Neural progenitor cell (in vitro differentiated cells): ENCODE results near the gene MGST2. TPM values are rescaled to one million over a fixed set of nuclear protein-coding genes. Genes with fewer than 3 reads are reported as not detected.

Experiments used
- DNase-seq: peaks from one replicate; pipeline ENCODE4 v3.0.0-alpha.2; 2016; ENCODE audit warnings: low spot score
- H2AFZ ChIP-seq: fragments of 200-600 bp; sonication (generic); replicated peaks from 2 replicates; pipeline ENCODE4 v1.6.1; 2016; ENCODE audit warnings: antibody characterized with exemption
- H3F3A ChIP-seq: fragments of 200-600 bp; sonication (generic); 2 replicates; pipeline ENCODE4 v1.6.1; 2016; ENCODE audit warnings: antibody characterized with exemption, low read depth
- H3K27ac ChIP-seq: fragments of 200-600 bp; sonication (generic); 2 replicates; pipeline ENCODE4 v1.5.1; 2016; ENCODE audit warnings: mild to moderate bottlenecking
- H3K27me3 ChIP-seq: fragments of 200-600 bp; sonication (generic); 2 replicates; pipeline ENCODE4 v1.6.1; 2016; ENCODE audit warnings: mild to moderate bottlenecking, moderate library complexity
- H3K36me3 ChIP-seq: fragments of 200-600 bp; sonication (generic); 2 replicates; pipeline ENCODE4 v1.5.1; 2016
- H3K4me1 ChIP-seq: fragments of 200-600 bp; sonication (generic); 2 replicates; pipeline ENCODE4 v1.6.1; 2016; ENCODE audit warnings: mixed run types
- H3K4me2 ChIP-seq: fragments of 200-600 bp; sonication (generic); 2 replicates; pipeline ENCODE4 v1.6.1; 2016
- H3K4me3 ChIP-seq: fragments of 200-600 bp; sonication (generic); 2 replicates; pipeline ENCODE4 v1.5.1; 2016
- H3K79me2 ChIP-seq: fragments of 200-600 bp; sonication (generic); 2 replicates; pipeline ENCODE4 v1.6.1; 2016; ENCODE audit warnings: low read depth
- H3K9ac ChIP-seq: fragments of 200-600 bp; sonication (generic); 2 replicates; pipeline ENCODE4 v1.6.1; 2016
- H3K9me3 ChIP-seq: fragments of 200-600 bp; sonication (generic); 2 replicates; pipeline ENCODE4 v1.5.1; 2016; ENCODE audit warnings: low read depth
- H4K20me1 ChIP-seq: fragments of 200-600 bp; sonication (generic); 2 replicates; pipeline ENCODE4 v1.6.1; 2016; ENCODE audit warnings: low read depth
- H3K27ac Mint-ChIP-seq: 3 replicates; pipeline ENCODE4 v1.8.0; 2021; ENCODE audit warnings: mixed read lengths
- H3K27me3 Mint-ChIP-seq: 2 replicates; pipeline ENCODE4 v1.8.0; 2022; ENCODE audit warnings: low read depth, mild to moderate bottlenecking, inconsistent platforms, moderate library complexity, mixed read lengths; ENCODE audit not compliant: insufficient read depth
- H3K36me3 Mint-ChIP-seq: 3 replicates; pipeline ENCODE4 v1.8.0; 2021; ENCODE audit warnings: mixed read lengths
- H3K4me1 Mint-ChIP-seq: 3 replicates; pipeline ENCODE4 v1.8.0; 2021; ENCODE audit warnings: mixed read lengths
- H3K4me3 Mint-ChIP-seq: 3 replicates; pipeline ENCODE4 v1.8.0; 2021; ENCODE audit warnings: mild to moderate bottlenecking, moderate library complexity, mixed read lengths
- H3K9me3 Mint-ChIP-seq: 3 replicates; pipeline ENCODE4 v1.8.0; 2020; ENCODE audit warnings: mixed read lengths
- EZH2 ChIP-seq: fragments of 200-600 bp; sonication (generic); IDR thresholded peaks from 2 replicates; pipeline ENCODE4 v1.6.1; 2017; ENCODE audit warnings: antibody characterized with exemption, mild to moderate bottlenecking, moderate library complexity
- EZH2phosphoT487 ChIP-seq: fragments of 200-600 bp; sonication (generic); IDR thresholded peaks from 2 replicates; pipeline ENCODE4 v1.6.1; 2017; ENCODE audit warnings: antibody characterized with exemption
- total RNA-seq: library from RNA; depleted of rRNA; stranded (reverse); fragments of >200 nt; gene quantifications from 2 replicates; pipeline ENCODE4 v1.2.3, GENCODE V29; 2015; ENCODE audit warnings: low replicate concordance
- TF ChIP-seq, protein P1 (sequence below): fragments of 200-600 bp; sonication (generic); IDR thresholded peaks from 2 replicates; pipeline ENCODE4 v1.5.1; 2017; ENCODE audit warnings: antibody characterized with exemption, mild to moderate bottlenecking

Gene MGST2
- total RNA-seq, 1 donor from 2014 or later, result 4.4 TPM

DNA sequence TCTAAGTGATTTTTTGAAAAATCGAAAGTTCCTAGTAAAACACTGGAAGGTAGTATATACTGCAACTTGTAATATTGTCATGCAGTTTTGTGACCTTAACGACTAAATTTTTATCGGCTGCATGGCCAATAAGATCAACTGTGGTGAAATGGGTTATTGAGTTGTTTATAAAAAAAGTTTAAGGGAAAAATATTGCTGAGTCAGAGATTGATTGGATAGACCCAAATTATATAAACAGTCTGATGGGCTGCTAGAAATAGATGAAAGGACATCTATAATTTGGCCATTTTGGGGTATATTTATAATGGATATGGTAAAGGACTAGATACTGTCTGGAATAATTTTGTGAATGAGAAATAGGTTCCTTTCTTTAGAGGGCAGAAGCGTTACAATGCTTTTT is 56.2 kb downstream of the MGST2 start:
- no peaks in the 10 kb centered on the region for H4K20me1 ChIP-seq
- no peaks in the 10 kb centered on the region for H3K79me2 ChIP-seq
- no peak overlapping the region for H3K9ac ChIP-seq
- no peaks in the 10 kb centered on the region for H3K9me3 ChIP-seq
- no peak for DNase-seq
- Mint-ChIP-seq H3K27me3 (peaks cover 7% of the 10 kb centered on the region), H3K27ac (no peak overlapping the region), H3K4me3 (no peak overlapping the region), H3K4me1 (peaks cover 5% of the 10 kb centered on the region), H3K36me3 (peaks cover 24% of the 10 kb centered on the region), H3K9me3 (no peaks in the 10 kb centered on the region)
- no peaks in the 10 kb centered on the region for H3K27me3 ChIP-seq
- H3K36me3 ChIP-seq, result no peaks in the 10 kb centered on the region
- H3F3A ChIP-seq, result no peaks in the 10 kb centered on the region
- no peaks in the 10 kb centered on the region for H3K4me1 ChIP-seq
- H3K27ac ChIP-seq, result no peak overlapping the region
- TF ChIP-seq, protein P1, sequence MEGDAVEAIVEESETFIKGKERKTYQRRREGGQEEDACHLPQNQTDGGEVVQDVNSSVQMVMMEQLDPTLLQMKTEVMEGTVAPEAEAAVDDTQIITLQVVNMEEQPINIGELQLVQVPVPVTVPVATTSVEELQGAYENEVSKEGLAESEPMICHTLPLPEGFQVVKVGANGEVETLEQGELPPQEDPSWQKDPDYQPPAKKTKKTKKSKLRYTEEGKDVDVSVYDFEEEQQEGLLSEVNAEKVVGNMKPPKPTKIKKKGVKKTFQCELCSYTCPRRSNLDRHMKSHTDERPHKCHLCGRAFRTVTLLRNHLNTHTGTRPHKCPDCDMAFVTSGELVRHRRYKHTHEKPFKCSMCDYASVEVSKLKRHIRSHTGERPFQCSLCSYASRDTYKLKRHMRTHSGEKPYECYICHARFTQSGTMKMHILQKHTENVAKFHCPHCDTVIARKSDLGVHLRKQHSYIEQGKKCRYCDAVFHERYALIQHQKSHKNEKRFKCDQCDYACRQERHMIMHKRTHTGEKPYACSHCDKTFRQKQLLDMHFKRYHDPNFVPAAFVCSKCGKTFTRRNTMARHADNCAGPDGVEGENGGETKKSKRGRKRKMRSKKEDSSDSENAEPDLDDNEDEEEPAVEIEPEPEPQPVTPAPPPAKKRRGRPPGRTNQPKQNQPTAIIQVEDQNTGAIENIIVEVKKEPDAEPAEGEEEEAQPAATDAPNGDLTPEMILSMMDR, result no peak
- TF ChIP-seq EZH2 (no peak), EZH2phosphoT487 (no peak)
- no peak overlapping the region for H3K4me2 ChIP-seq
- H2AFZ ChIP-seq, result no peak overlapping the region
- no peak overlapping the region for H3K4me3 ChIP-seq

- peaks cover 8% of the 10 kb centered on the region for H3K4me1 ChIP-seq
- no peak for DNase-seq
- H4K20me1 ChIP-seq, result no peaks in the 10 kb centered on the region
- H3K4me2 ChIP-seq, result no peak overlapping the region
- H3K9me3 Mint-ChIP-seq, result no peaks in the 10 kb centered on the region
- no peaks in the 10 kb centered on the region for H3K9me3 ChIP-seq
- H3K27me3 Mint-ChIP-seq, result no peaks in the 10 kb centered on the region
- H2AFZ ChIP-seq, result no peak overlapping the region
- peaks cover 10% of the 10 kb centered on the region for H3K36me3 Mint-ChIP-seq
- H3K79me2 ChIP-seq, result no peaks in the 10 kb centered on the region
- H3K36me3 ChIP-seq, result no peaks in the 10 kb centered on the region
- H3K27ac Mint-ChIP-seq, result no peak overlapping the region
- H3K9ac ChIP-seq, result no peak overlapping the region
- H3K4me3 ChIP-seq, result no peak overlapping the region
- H3F3A ChIP-seq, result no peaks in the 10 kb centered on the region
- no peak overlapping the region for H3K27ac ChIP-seq
- H3K4me1 Mint-ChIP-seq, result peaks cover 16% of the 10 kb centered on the region
- H3K4me3 Mint-ChIP-seq, result no peak overlapping the region
- H3K27me3 ChIP-seq, result no peaks in the 10 kb centered on the region
- TF ChIP-seq EZH2 (no peak), EZH2phosphoT487 (no peak)
- TF ChIP-seq, protein P1, result no peak
Measured at GRCh38 chr4:139725236-139725635, 59.6 kb downstream of the MGST2 start.

DNA sequence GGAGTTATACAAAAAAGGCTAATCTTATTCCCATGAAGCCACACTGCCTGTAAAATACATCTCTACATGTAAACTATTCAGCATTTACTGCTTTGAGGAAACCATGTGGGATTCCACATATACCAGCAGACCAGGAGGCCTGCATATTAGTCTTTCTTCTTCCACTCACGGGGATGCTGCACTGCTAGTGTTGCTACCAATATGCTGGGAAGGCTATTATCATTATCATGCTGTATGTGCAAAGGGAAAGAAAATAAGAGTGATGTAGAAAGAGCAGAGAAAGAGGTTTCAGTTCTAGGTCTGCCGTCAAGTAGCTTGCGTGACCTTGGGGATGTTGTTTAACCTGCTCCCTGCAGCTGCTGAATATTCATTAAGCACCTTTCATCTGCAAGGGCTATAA is 61.0 kb downstream of the MGST2 start:
- no peaks in the 10 kb centered on the region for H3K36me3 ChIP-seq
- Mint-ChIP-seq H3K4me1 (peaks cover 16% of the 10 kb centered on the region), H3K36me3 (peaks cover 8% of the 10 kb centered on the region), H3K4me3 (no peak overlapping the region), H3K27me3 (no peaks in the 10 kb centered on the region), H3K9me3 (no peaks in the 10 kb centered on the region), H3K27ac (no peak overlapping the region)
- no peaks in the 10 kb centered on the region for H3K79me2 ChIP-seq
- no peak overlapping the region for H3K4me2 ChIP-seq
- H3F3A ChIP-seq, result no peaks in the 10 kb centered on the region
- no peaks in the 10 kb centered on the region for H3K9me3 ChIP-seq
- peaks cover 8% of the 10 kb centered on the region for H3K4me1 ChIP-seq
- no peaks in the 10 kb centered on the region for H4K20me1 ChIP-seq
- no peak for DNase-seq
- H2AFZ ChIP-seq, result no peak overlapping the region
- H3K4me3 ChIP-seq, result no peak overlapping the region
- H3K9ac ChIP-seq, result no peak overlapping the region
- H3K27ac ChIP-seq, result no peak overlapping the region
- TF ChIP-seq EZH2, result no peak
- TF ChIP-seq EZH2phosphoT487, result no peak
- TF ChIP-seq, protein P1, result no peak
- no peaks in the 10 kb centered on the region for H3K27me3 ChIP-seq

DNA sequence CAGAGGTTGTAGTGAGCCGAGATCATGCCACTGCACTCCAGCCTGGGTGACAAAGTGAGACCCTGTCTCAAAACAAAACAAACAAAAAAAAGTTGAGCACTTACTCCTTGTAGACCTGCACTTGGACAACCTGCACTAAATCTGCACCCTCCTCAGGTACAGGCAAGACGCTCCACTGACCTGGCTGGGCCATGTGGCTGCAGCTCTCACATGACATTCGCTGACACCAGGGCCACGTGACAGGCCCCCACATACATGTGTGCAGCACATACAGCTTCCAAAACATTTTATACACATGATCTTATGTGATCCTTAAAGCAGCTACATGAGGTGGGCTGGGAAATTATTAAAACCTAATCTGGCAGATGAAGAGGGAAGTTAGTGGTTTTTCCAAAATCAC is 62.5 kb downstream of the MGST2 start:
- Mint-ChIP-seq H3K9me3 (no peaks in the 10 kb centered on the region), H3K36me3 (peaks cover 8% of the 10 kb centered on the region), H3K4me3 (no peak overlapping the region), H3K27me3 (no peaks in the 10 kb centered on the region), H3K4me1 (peaks cover 22% of the 10 kb centered on the region), H3K27ac (no peak overlapping the region)
- no peaks in the 10 kb centered on the region for H3K79me2 ChIP-seq
- no peak overlapping the region for H3K9ac ChIP-seq
- no peak overlapping the region for H2AFZ ChIP-seq
- TF ChIP-seq, protein P1, result no peak
- TF ChIP-seq EZH2 (no peak), EZH2phosphoT487 (no peak)
- H3K27ac ChIP-seq, result no peak overlapping the region
- no peaks in the 10 kb centered on the region for H3K36me3 ChIP-seq
- no peak overlapping the region for H3K4me2 ChIP-seq
- H3F3A ChIP-seq, result no peaks in the 10 kb centered on the region
- H3K4me1 ChIP-seq, result peaks cover 14% of the 10 kb centered on the region
- no peaks in the 10 kb centered on the region for H4K20me1 ChIP-seq
- no peaks in the 10 kb centered on the region for H3K9me3 ChIP-seq
- no peak for DNase-seq
- no peak overlapping the region for H3K4me3 ChIP-seq
- H3K27me3 ChIP-seq, result no peaks in the 10 kb centered on the region
